Activated CD4-positive, CD25-positive, alpha-beta regulatory T cell treated with anti-CD3 and anti-CD28 coated beads, Interleukin-2, amount 50 U/mL, for 24 hours (primary cell): Measurements from ENCODE around the gene NTRK1.

Experiments used
- ATAC-seq, 2 donors: fragments of 150-1000 bp; cut with Tn5 transposase; one replicate each; pipeline ENCODE4 v1.10.0; 2021; ENCODE audit warnings: mild to moderate bottlenecking in 1 of 2, moderate library complexity in 1 of 2

The NTRK1 gene

DNA sequence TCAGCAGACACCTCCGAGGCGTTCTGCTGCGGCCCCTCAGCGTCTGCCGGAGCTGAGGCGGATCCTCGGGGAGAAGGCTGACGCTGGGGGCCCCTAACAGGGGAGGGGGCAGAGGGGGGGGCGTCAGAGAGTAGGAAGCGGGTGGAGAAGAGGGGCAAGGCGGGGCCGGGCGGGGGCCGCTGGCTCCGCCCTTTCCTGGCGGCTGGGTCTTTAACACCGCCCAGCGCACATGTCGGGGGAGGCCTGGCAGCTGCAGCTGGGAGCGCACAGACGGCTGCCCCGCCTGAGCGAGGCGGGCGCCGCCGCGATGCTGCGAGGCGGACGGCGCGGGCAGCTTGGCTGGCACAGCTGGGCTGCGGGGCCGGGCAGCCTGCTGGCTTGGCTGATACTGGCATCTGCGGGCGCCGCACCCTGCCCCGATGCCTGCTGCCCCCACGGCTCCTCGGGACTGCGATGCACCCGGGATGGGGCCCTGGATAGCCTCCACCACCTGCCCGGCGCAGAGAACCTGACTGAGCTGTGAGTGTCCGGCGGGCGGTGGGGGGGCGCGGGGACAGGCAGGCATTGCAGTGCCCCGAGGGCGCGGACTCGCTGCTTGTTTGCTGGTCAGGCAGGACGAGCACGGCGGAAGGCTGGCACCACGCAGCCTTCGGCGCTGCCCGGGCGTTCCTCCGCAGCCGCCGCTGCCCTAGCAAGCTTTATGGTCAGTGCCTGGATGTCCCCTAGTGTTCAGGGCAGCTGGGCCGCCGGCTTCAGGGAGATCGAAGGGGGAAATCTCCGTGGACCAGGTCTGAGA lies at the start of gene NTRK1:
Gene NTRK1 (plus strand): TSS at position 238 of the 796 bp plus-strand sequence. CDS start 70 bp downstream, at position 308.
- peak; percentile 69 to 73 for ATAC-seq

- no peak for ATAC-seq
These were observed 49.5 kb upstream of the NTRK1 start for GRCh38 chr1:156811168-156811567.

DNA sequence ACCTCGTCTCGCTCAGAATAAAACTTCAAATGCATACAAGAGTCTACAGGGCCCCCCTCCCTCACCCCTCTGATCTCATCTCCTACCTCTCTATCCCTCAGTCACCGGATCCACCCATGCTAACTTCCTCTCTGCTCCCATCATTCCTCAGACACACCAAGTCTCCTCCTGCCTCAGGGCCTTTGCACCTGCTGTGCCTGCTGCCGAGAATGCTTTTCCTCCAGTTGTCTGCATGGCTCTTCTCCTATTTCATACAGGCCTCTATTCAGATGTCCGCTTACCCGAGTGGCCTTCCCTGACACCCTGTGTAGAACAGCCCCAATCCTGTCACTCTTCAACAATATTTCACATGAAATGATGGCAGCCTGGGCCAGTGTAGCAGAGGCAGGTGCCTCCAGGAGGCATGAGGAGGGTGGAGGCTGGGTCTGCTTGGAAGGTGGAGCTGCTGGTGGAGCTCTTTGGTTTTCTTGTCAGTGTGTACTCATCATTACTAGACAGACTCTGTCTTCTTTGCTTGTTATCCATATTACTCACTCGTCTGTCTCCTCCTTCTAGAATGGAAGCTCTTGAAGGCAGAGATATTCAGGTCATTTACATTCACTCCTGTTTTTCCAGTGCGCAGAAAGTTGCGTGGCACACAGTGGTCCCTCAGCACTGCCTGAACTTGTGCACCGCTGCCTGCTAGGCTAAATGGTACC lies 48.2 kb upstream of the NTRK1 start:
- ATAC-seq = no peak

GRCh38 chr1:156813298-156813697 lies 47.4 kb upstream of the NTRK1 start:
- no peak for ATAC-seq

- ATAC-seq = peak; percentile 41 to 42
These were observed 46.7 kb upstream of the NTRK1 start for GRCh38 chr1:156813750-156814570.

DNA sequence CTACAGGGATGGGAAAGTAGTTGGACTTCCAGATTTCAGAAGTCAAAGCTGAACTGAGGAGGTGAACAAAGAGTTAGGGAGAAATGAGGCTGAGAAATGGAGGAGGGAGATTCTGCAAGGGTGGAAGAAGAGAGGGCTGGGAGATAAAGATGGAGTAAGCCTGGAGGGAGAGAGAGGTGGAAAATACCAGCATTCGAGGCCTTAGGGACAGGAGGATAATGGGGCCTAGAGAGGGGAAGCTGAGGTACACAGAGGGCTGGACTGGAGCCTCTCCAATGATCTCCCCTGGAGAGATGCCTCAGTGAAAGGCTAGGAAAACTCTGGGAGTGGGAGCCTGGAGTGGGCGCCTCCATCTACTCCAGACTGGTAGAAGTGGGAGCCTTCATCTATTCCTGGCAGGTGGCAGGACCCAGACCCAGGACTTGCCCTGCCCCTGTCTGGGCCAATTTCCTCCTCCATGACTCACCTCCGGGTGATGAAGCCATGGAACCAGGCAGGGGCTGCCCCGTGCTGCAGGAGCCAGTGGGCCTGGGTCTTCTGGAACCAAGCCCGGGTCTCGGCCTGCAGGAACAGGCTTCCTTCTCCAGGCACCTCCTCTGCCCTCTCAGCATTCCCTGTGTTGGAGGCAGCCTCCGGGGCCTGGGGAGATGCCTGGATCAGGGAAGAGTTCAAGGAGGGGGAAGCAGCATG lies 45.9 kb upstream of the NTRK1 start:
- ATAC-seq = peak in 1 of 2 donors; percentile 14

GRCh38 chr1:156815307-156815826 lies 45.3 kb upstream of the NTRK1 start:
- ATAC-seq = no peak

GRCh38 chr1:156815961-156816422 lies 44.7 kb upstream of the NTRK1 start:
- no peak for ATAC-seq

GRCh38 chr1:156816561-156817328 lies 43.9 kb upstream of the NTRK1 start, which contains the start of gene SH2D2A:
Gene SH2D2A (minus strand): TSS chr1:156816848. CDS start chr1:156816708, 140 bp downstream.
- peak; percentile 91 for ATAC-seq

GRCh38 chr1:156821801-156822200 lies 38.9 kb upstream of the NTRK1 start:
- peak; percentile 71 to 86 for ATAC-seq

DNA sequence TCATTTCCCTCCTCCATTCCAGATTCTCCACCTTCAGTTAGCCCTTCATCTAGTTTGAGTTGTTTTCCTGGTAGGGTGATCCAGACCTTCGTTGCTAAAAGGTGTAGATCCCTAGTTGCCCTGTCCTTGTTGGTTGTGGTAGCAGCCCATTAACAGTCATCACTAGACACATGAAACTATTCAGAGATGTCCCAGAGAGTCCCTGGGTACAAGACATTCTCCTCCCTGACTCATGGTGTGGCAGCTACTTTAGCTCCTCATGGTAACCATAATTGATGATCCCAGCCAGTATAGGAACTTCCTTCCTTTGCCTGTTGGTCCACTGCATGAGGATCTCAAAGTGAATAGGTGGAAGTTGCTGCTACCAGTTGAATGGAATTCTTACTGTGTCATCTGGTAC lies 38.0 kb upstream of the NTRK1 start:
- no peak for ATAC-seq

DNA sequence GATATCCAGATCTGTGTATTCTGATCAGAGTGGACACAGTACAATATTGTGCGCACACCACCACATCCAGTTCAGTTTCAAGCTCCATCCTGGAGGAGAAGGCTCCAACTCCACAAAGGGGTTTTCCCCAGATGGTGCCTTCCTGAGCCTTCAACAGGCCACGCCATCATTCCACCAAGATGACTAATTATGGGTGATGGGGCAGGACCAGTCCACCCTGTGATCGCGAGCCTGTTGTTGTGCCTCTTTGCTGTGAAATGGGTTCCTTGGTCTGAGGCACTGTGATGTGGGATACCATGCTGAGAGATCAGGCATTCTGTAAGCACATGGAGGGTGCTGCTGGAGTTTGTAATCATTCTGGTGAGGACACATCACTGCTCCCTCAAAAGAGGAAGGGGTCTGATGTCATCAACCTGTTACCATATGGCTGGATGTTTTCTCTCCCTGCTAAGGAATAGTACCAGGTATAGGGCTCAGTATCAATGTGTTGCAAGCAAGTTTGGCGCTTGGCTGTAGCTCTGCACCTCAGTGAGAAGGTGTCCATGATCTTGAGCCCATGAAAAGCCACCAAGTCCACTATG lies 37.4 kb upstream of the NTRK1 start:
- ATAC-seq = no peak

DNA sequence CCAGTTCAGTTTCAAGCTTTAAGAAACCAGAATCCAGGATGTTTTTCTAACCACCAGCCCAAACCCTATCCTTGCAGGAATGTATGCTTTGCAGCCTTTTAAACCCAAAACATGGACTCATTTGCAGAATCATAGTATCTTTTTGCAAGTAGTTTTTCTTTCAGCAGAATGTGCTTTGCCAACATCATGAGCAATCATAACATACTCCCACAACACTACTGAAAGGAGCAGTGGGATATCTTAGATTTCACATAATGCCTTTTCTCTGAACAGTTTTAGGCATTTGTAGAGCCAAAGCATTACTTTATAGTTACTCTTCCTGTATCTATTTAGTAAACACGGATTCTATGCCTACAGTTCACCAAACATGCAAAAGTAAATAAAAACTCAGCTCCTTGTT lies 34.0 kb upstream of the NTRK1 start:
- ATAC-seq = no peak

GRCh38 chr1:156828400-156829124 lies 32.1 kb upstream of the NTRK1 start:
- ATAC-seq = no peak

GRCh38 chr1:156832434-156832833 lies 28.2 kb upstream of the NTRK1 start:
- no peak for ATAC-seq

DNA sequence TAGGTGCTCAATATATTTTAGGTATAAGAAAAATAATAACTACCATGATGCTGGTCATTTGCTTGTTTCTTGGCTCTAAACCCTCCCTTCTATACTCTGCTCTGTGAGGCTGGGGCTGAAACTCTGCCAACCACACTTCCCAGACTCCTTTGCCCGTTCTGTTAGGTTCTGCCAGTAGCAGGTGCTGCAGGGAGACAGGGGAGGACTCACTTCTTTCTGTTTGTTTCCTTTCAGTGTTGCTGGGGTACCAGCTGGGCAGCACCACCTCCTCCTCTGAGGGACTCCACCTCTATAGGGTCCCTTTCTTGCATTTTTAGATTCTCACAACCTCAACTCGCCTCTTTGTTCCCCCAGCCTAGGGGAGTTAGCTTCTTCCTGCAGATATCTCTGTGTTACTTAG lies 27.1 kb upstream of the NTRK1 start:
- peak; percentile 12 to 24 for ATAC-seq

GRCh38 chr1:156834322-156834721 lies 26.3 kb upstream of the NTRK1 start:
- ATAC-seq = no peak

GRCh38 chr1:156836041-156836654 lies 24.5 kb upstream of the NTRK1 start:
- peak; percentile 88 for ATAC-seq

DNA sequence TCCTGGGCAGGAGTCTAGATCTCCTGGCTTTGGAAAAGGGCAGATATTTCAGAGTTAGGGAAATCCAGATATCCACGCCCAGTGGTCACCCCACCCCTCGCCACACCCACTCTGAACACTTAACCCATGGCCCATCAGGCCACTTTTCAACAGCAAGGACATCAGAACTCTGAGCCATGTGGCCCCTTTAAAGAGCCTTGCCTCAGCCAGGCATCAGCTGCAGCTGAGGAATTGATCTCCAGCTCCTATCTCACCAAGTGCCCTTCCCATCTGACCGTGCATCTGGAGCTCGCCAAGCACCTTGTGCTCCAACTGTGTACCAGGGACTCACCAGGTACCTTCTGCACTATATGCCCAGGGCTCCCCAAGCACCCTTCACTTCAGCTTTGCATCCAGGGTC lies 23.8 kb upstream of the NTRK1 start:
- ATAC-seq = no peak

DNA sequence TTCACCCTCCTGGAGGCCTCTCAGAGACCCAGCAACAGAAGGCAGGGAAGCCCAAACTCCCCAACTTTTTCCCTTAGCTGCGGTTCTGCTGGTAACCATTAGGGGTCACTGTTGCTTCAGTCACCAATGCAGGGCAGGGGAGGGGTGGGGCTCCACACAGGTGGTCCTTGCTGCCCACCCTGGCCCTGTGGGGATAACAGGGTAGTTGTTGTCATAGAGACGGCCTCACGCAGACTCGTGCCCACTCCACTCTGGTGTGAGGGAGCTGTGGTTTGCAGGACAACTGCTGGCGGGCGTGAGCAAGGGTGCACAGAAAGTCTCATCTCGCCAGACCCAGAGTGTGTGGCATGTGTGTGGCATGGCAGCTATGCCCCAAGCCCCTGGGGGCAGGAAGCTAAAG lies 21.7 kb upstream of the NTRK1 start:
- no peak for ATAC-seq
